Cardiac muscle cell (in vitro differentiated cells and primary cell): ENCODE data around the gene FAHD2A. TPM values are rescaled to one million over a fixed set of nuclear protein-coding genes. Genes with fewer than 3 reads are reported as not detected.
"Not testable (repeated sequence)": the region's sequence is repeated elsewhere in the genome, so short reads cannot be mapped to it uniquely, and the experiment has no call there.

Experiments used
- DNase-seq, 2 donors: peaks; one replicate each; pipeline versions ENCODE4 v3.0.0 to v3.0.0-alpha.2; 2010 to 2017; ENCODE audit warnings: low read depth in 1 of 2, low spot score in 1 of 2
- H3K27ac ChIP-seq: fragments of 200-600 bp; sonication (generic); 2 replicates; pipeline ENCODE4 v1.5.1; 2016
- H3K27me3 ChIP-seq: fragments of 200-600 bp; sonication (generic); 2 replicates; pipeline ENCODE4 v1.6.0; 2016; ENCODE audit warnings: control low read depth
- H3K36me3 ChIP-seq: fragments of 200-600 bp; sonication (generic); 2 replicates; pipeline ENCODE4 v1.5.1; 2016; ENCODE audit warnings: control low read depth
- H3K4me1 ChIP-seq: fragments of 200-600 bp; sonication (generic); 2 replicates; pipeline ENCODE4 v1.8.1; 2017; ENCODE audit warnings: low read depth, mild to moderate bottlenecking, mixed run types
- H3K4me3 ChIP-seq: fragments of 200-600 bp; sonication (generic); 2 replicates; pipeline ENCODE4 v1.5.1; 2016; ENCODE audit warnings: mild to moderate bottlenecking
- H3K9me3 ChIP-seq: fragments of 200-600 bp; sonication (generic); 2 replicates; pipeline ENCODE4 v1.5.1; 2017; ENCODE audit warnings: low read depth, mild to moderate bottlenecking, control low read depth
- polyA plus RNA-seq: library from polyadenylated mRNA; unstranded; fragments of >200 nt; fragmentation: Nextera tagmentation; extraction: Ambion mirVana; gene quantifications from 2 replicates; pipeline ENCODE4 v1.2.1, GENCODE V29; 2016
- total RNA-seq: library from RNA; depleted of rRNA; stranded (reverse); fragments of >200 nt; gene quantifications from 2 replicates; pipeline ENCODE4 v1.2.3, GENCODE V29; 2016
- TF ChIP-seq, protein P1 (sequence below): IDR thresholded peaks from 2 replicates; pipeline ENCODE4 v1.5.1; 2012; ENCODE audit warnings: low read depth, mild to moderate bottlenecking, low read length

The FAHD2A gene
- total and polyA plus RNA-seq, 2 experiments from 2014 or later: 64.9 to 66.1 TPM

DNA sequence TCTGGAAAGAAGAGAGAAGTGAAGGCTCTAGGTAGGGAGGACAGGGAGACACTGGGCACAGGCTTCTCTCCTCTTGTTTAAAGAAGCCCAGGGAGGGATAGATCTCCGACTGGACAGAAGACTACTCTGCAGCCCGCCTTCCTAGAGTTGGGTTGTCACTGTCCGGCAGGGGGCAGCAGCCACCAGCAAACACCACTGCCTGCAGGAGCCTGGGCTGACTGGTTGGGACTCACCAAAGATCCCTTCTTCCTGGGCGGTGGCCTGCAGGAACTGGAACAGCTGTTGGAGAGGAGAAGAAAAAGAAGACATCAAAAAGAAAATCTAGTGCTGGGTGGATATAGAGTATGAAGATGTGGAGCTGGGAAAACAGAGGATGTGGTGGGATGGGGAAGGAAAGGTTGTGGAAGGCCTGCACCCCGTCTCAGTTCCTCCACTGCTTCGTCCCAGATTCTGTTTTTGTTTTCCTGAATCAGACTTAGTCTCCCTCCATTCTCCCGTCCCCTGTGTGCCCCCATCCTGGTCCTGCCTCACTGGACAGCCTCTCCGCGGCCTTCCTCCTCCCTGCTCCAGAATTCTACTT, 11.6 kb downstream of the FAHD2A start:
- TF ChIP-seq, protein P1, sequence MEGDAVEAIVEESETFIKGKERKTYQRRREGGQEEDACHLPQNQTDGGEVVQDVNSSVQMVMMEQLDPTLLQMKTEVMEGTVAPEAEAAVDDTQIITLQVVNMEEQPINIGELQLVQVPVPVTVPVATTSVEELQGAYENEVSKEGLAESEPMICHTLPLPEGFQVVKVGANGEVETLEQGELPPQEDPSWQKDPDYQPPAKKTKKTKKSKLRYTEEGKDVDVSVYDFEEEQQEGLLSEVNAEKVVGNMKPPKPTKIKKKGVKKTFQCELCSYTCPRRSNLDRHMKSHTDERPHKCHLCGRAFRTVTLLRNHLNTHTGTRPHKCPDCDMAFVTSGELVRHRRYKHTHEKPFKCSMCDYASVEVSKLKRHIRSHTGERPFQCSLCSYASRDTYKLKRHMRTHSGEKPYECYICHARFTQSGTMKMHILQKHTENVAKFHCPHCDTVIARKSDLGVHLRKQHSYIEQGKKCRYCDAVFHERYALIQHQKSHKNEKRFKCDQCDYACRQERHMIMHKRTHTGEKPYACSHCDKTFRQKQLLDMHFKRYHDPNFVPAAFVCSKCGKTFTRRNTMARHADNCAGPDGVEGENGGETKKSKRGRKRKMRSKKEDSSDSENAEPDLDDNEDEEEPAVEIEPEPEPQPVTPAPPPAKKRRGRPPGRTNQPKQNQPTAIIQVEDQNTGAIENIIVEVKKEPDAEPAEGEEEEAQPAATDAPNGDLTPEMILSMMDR: peak; percentile 78
- DNase-seq: peak; percentile 78 to 83
- not testable (repeated sequence) for H3K36me3 ChIP-seq, H3K9me3 ChIP-seq, H3K27ac ChIP-seq, H3K4me3 ChIP-seq, H3K4me1 ChIP-seq, H3K27me3 ChIP-seq

DNA sequence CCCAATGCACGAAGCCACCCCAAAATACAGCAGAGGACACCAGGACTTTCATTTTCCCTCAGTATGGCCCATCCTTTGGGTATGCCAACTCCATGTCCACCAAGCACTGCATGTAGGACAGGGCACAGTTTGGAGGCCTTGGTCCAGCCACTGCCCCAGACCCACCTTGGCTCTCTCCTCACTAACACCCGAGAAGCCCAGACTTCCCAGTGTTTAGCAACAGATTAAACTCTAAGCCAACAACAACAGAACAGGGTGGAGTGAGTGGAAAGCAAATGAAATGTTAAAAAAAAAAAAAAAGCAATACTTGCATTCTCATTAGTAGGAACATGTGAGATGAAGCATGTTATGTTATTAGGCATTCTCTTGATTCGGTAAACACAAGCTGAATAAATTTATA, 12.6 kb downstream of the FAHD2A start:
- not testable (repeated sequence) for H3K27me3 ChIP-seq, H3K27ac ChIP-seq, H3K36me3 ChIP-seq, DNase-seq, H3K9me3 ChIP-seq, H3K4me1 ChIP-seq, H3K4me3 ChIP-seq

DNA sequence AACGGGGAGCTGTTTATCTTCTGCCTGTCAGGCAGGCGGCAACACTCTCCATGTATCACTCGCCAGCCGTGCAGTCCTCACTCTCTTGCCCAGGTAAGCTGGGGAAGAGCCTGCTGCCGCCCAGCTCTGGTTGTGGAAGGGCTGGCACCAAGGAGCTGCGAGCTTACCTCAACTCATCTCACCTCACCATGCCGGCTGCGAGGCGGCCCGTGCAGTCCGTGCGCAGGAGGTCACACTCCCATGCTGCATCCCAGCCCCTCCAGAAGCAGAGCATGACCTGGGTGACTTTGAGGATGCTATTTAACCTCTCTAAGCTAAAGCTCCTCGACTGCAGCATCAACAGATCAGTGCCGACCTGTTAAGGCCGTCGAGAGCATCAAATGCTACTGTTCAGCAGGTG, 13.1 kb downstream of the FAHD2A start:
- H3K27me3 ChIP-seq, H3K36me3 ChIP-seq: not testable (repeated sequence)

DNA sequence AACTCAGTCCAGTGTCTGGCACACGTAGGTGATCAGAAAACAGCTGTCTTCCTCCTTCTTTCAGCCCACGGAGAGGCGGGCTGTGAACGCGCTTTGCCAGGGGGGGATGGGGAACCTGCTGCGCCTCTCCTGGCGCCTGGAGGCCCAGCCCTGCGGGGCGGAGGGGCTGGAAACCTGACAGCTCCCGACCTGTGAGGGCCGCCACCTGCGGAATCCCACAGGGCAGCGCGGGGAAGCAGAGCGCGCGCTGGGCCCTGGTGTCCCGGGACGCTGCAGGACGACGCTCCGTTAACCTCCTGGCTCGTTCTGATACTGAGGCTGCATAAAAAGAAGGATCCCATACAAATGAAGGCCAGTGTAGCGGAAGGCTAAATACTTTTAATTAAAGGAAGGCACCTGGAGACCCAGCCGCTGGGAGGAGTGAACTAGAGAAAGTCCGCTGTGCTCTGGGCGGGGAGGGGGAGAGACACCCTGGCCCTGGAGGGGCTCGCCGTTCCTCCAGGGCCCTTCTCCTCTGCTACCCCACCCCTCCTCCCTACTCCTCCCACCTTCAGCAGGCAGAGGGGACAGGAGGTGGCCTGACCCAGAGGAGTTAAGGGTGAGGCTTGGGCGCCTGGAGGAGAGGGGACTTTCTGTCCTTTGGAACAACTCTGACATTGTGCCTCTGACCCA, 24.8 kb downstream of the FAHD2A start:
- H3K9me3 ChIP-seq, H3K4me3 ChIP-seq, DNase-seq, H3K36me3 ChIP-seq, H3K27me3 ChIP-seq, H3K27ac ChIP-seq, H3K4me1 ChIP-seq: not testable (repeated sequence)

More for the DNA sequence above, 13.1 kb downstream of the FAHD2A start:
- H3K27ac ChIP-seq, DNase-seq, H3K9me3 ChIP-seq, H3K4me3 ChIP-seq, H3K4me1 ChIP-seq: not testable (repeated sequence)

DNA sequence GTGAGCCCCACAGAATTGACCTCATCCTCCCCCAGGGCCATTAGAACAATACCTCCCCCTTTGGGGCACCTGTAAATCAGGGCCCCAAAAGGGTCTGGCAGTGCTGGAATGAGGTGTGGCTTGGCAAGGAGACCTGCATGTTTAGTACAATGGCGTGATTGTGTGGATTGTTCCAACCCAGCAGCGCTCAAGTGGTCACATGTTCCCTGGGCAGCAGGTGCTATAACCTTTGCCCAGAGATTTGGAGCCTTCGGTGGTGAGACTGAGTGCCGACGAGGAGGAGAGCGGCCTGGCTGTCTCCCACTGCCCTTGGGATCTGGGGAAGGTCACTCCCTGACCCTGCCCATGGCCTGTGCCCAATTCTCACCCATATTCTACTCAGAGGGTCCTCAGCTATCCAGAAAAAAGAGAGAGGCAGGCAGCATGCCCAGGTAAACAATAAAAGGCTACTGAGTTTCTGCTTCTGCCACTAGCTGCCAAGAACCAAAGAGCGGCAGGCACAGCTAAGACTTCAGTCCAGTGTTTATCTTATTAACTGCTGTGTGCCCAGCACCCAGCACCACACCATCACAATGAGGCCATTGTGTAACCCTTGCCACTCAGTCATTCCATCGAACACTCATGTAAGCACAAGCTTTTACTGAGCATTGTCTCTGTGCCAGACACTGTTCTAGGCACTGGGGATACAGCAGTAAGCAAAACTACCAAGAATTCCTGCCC, 27.4 kb downstream of the FAHD2A start:
- H3K27ac ChIP-seq, H3K27me3 ChIP-seq, H3K9me3 ChIP-seq, DNase-seq, H3K4me1 ChIP-seq, H3K4me3 ChIP-seq, H3K36me3 ChIP-seq: not testable (repeated sequence)

DNA sequence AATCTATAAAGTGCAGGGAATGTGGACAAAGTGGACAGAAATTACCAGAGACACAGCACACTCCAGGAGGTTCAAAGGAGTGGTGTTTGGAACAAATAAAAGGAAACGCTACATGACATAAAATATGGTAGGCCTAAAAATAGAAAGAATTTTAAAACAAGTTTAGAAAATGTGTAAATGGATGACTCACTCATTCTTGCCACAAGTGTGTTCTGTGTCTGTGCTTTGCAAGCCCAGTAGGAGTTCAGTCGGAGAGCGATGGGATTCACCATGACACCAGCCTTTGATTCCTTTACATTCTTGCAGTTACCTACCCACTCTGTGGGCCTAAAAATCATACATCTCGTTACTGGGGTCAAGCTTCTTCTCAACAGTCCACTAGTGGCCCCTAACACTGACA, 30.9 kb downstream of the FAHD2A start:
- not testable (repeated sequence) for H3K4me3 ChIP-seq, H3K36me3 ChIP-seq, H3K4me1 ChIP-seq, H3K27ac ChIP-seq, H3K9me3 ChIP-seq, H3K27me3 ChIP-seq, DNase-seq

DNA sequence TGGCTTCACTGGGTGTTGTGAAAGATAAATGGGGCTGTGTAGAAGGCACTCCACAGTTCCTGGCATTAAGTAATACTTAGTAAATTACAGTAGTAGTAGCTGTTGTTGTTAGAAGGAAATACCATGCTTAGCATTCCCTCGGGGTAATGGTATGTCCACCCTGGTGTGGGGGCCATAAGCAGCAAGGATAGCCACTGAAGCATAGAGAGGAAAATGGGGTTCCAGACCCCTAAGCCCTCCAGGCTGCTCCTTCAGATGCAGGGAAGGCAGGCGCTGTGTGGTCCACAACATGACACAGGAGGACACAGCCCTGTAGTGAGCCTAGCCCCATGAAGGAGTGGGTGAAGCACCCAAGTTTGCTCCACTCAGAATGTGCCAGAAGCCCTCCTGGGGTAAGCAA, 31.5 kb downstream of the FAHD2A start:
- H3K36me3 ChIP-seq, DNase-seq: not testable (repeated sequence)

DNA sequence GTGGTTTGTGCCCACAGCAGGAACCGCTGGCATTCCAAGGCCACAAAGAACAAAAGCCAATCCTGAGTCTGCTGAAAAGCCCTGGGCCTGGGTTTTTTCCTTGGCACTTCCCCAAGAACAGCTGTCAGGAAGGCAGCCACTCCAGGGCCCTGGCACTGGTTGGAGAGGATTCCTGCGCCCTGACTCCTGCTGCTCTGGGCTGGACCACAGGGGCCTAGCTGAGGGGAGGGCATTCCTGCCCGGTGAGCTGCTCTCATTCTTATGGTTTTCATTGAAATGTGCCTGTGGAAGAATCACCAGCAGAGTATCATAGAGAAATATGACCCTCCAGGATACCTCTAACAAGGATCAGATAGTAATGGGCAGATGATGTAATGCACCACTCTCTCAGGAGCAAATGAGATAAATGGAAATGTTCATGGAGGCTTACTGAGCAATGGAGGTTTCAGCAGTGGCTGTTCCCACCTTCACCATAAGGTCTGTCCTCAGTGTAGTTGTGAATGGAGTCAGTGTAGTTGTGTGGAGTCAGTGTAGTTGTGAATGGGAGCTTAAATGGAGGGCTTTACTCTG, 32.1 kb downstream of the FAHD2A start:
- H3K27ac ChIP-seq, H3K27me3 ChIP-seq, H3K4me3 ChIP-seq, H3K36me3 ChIP-seq, H3K9me3 ChIP-seq, H3K4me1 ChIP-seq: not testable (repeated sequence)
- DNase-seq: peak in 1 of 2 donors; percentile 33

More for the DNA sequence above, 31.5 kb downstream of the FAHD2A start:
- not testable (repeated sequence) for H3K4me3 ChIP-seq, H3K27me3 ChIP-seq, H3K9me3 ChIP-seq, H3K27ac ChIP-seq, H3K4me1 ChIP-seq

DNA sequence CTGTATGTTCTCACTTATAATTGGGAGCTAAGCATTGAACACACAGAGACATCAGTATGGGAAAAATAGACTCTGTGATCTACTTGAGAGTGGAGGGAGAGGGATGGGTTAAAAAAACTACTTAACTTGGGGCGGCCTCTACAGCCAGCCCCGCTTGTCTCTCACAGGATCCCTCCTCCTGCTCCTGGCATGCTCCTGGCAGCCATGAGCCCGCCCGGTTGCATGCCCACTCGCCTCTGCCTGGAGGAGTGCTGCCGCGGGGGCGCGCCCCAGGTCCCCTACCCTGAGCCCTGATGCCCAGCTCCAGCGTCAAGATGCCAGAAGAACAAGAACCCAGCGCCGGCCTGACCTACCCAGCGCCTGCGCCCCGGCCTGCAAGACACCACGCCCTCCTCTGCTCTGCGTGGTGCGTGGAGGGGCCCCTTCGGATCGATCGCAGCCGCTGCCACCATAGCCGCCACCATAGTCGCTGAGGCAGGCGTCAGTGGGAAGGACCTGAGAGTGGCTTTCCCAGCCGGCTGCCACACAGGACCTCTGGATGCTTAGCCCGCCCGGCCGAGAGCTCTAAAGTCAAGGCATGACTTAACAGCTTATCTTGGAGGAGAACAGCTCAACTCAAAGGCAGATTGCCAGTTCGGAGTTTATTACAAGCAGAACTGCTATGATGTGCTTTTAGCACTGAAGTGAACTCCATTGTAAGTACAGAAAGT, 32.8 kb downstream of the FAHD2A start:
- not testable (repeated sequence) for H3K9me3 ChIP-seq, DNase-seq, H3K27me3 ChIP-seq, H3K4me1 ChIP-seq, H3K27ac ChIP-seq, H3K4me3 ChIP-seq, H3K36me3 ChIP-seq

DNA sequence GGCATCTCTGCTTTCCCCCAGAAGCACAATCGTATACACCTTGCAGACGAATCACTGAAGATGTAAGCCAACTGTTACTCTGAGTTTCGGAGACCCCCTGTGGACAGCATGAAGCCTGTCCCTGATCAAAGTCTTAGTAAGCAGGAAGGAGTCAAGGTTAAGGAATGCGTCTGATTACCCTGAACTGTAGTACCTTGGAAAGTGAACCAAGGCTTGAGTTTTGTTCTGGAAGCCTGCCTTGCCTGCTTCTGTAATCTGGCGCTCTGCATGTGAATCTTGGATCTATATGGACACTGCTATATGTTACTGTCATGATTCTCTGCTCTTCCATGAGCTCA, 33.3 kb downstream of the FAHD2A start:
- H3K4me3 ChIP-seq, H3K27ac ChIP-seq, H3K4me1 ChIP-seq, H3K9me3 ChIP-seq, H3K27me3 ChIP-seq, DNase-seq, H3K36me3 ChIP-seq: not testable (repeated sequence)

DNA sequence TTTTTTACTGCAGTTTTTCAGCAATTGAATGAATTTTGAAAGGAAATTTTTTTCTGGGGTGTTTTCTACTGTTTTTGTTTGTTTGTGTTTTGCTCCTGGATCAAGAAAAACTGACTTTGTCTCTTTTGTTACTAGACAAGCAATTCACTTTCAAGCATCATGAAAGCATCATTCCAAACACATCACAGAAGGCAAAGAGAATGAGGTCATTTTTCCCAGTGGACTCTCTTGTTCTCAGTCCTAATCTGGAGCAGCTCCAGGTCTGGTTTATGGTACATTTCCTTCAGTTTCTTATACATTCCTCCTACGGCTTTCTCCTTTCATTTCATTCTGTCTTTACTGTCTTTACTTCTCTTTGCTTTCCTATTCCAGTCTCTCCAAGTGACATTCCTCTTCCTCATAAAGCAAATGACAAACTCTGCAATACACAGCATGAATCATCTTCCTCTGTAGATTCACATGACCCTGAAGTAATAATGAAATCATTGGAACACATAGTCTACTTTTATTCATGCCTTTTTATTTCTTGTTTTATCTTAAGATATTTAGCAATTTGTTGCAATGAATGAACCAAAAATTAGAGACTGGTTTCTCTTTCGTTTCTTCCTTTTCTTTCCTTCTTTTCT, 40.1 kb downstream of the FAHD2A start:
- not testable (repeated sequence) for DNase-seq, H3K36me3 ChIP-seq, H3K9me3 ChIP-seq, H3K27ac ChIP-seq, H3K4me3 ChIP-seq, H3K4me1 ChIP-seq, H3K27me3 ChIP-seq

DNA sequence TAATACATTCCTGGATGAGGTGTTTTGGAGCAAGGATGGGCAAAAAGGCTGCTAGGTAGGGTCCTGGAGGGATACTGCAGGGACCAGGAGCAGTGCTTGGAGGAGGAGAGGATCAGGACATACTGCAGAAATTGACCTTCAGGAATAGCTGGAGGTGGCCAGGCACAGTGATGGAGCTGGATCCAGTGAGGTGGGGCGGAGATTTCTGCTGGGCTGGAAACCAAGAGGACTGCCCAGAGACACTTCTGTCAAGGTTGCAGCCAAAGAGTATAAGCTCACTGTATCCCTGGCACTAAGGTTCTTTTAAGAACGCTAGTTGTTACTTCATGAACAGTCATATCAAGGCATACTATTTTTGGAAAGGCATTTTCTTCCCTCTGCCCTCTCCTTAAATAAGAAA, 42.8 kb downstream of the FAHD2A start:
- not testable (repeated sequence) for H3K9me3 ChIP-seq, H3K27ac ChIP-seq

More for the DNA sequence above, 42.8 kb downstream of the FAHD2A start:
- H3K4me1 ChIP-seq, H3K27me3 ChIP-seq, H3K36me3 ChIP-seq, DNase-seq, H3K4me3 ChIP-seq: not testable (repeated sequence)
